GM19328 (cell line): Measurements from ENCODE around the gene PACRG.

Source experiments
- ATAC-seq: cut with Tn5 transposase; IDR thresholded peaks from one replicate; pipeline ENCODE4 v1.9.1; 2021; ENCODE audit warnings: mild to moderate bottlenecking, moderate library complexity; ENCODE audit not compliant: unreplicated experiment

Gene PACRG

DNA sequence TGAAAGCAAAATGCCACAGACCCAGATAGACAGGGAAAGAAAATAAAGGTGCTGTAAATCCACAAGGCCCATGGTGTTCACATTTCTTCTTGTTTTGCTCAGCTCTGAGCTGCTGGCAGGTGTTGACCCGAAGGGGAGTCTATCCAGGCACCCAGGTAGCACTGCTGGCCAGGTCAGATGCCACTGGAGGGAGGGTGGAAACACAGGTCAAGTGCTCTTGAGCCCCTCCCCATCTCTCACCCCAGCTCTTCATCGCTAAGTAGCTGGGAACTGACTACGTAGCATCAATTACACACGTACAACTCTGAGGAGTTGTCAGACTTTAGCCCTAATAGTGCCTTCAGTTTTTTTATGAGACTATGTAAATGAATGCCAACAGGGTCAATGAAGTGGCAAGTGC, 399.0 kb downstream of the PACRG start:
- no peak for ATAC-seq

DNA sequence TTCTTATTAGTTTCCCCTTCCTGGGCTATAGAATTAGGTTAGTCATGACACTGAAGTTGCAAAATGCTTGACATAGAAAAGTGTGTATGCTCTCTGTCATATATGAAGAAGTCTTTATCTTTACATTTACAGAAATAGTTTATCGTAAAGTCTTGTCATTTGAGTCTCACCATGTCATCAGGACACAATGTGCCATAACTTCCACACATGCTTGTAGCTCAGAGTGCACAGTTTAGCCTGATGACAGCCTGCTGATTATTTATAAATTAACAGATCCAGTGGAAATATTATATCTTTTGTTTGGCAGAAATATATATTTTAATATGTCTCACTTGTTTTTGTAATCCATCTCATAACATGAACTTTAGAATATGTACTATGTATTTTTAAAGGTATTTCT, 399.8 kb downstream of the PACRG start:
- ATAC-seq: no peak

DNA sequence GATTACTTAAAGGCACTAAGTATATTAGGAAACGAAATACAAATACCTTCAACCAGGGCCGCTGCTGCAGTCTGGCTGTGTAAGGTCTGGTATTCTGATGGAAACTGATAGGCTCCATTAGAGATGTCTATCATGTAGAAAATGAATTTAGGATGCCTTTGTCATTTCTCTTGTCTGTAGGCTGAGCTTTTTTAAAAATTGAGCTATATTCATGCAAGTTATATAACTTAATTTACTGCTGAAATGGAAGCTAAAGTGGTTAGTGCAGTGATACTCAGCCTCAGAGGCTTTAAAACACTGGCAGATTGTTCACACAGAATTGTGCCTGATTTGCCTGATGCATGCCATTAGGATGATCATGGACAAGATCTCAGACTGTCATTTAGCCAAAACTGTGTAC, 400.6 kb downstream of the PACRG start:
- no peak for ATAC-seq

DNA sequence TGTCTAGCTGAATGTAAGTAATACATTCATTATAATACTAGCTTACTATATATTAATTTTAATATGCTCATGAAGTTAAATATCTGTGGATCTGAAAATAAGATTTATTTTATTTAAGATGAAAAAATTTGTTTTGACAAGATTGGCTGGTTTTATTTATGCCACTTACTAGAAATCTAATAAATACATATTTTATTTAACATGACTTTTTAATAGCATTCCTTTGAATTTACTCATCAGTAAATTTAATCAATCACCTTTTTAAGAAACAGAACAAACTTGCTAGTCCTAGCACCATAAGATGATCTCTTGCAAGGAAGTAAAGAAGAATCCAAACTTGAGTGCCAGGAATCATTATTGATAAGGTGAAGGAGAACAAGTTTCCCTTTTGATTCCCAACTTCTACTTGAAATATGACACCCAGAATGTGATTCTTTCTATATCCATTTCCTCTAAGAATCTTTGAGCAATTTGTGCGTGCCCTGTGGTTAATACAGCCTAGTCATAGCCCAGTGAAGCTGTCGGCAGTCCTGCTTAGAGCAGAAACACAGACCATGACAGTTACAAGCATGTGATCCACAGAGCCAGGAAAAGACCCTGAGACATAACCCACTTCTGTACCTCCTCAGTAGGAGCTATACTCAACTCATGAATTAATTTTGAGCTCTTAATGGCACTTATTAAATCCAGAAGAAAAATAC, 404.4 kb downstream of the PACRG start:
- ATAC-seq: no peak

DNA sequence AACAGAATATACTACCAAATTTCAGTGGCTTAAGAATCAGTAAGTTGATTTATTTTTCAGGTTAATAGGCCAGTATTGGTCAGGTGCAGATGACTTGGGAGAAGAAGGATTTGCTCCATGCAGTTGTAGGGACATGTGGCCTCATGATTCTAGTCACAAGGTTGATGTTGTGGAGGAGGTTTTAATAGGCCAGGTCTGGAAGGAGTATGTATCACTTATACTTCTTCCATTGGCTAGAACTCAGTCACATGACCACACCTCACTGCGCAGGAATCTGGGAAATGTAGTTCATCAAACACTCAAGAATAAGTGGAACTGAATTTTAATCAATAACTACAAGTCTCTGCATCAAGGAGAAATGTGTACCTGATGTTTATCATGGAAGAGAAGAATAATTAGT, 405.2 kb downstream of the PACRG start:
- ATAC-seq: no peak

DNA sequence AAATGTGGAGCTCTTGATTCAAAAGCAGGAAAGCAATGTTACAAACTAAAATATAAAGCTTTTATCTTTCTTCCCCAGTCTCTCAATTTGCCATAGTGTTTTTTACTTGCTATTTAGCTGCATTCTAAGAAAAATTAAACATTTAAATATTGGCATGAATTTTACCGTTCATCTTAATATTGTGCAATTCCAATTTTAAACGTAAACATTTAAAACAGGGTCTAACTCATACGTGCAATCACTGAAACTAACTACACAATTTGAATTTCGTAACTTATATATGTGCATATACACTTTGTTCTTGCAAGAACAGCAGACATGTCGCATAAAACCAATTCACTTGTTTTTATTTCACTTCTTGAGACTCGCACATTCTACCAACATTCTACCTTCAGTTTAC, 405.9 kb downstream of the PACRG start:
- ATAC-seq: no peak

DNA sequence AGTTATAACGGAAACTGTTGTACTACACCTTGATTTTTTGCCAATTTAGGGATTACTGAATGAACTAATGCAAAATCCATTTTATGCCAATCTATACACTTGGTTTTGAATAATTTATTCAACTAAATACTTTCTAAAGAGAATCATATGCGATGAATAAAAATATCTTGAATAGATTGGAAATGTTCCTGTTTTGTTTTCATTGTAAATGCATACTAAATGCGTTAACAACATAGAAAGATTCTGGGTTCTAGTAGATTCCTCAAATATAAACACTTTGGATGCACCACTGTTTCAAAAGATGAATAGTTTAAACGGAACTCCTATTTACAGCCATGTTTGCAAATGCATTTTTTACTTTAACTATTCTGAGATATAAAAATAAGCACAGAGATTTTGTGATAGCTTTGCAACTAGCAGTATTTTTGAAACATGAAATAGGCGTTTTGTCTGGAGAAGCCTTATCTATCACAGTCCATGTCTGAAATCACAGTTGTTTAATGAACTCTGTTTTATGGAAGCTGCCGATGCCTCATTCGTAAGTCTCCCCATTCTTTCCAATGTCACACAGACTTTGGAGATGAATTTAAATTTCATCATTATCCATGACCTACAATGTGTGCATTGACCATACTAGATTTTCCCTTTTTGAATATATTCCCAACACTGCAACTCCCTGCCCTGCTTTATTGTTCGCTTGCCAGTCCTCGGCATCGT, 409.1 kb downstream of the PACRG start:
- no peak for ATAC-seq

DNA sequence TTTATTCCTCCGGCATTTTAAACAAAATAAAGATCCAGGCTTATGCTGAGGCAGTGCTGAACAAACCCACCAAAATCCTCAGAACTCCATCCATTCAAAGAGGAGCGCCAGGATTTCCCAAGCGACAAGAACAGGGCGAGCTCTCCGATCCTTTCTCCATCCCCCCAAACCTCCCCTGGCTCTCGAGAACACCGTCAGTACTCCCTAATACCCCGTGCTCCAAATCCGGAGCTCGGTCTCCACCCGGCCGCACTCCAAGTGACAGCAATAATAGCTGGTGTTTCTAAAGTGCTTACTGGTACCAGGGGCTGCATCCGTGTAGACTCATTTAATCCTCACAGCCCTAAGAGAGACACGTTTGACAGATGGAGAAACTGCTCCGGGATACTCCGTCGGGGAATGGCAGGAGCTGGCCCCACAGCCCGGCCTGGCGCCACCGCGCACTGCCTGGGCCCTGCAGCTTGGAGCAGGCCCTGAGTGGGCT, 409.7 kb downstream of the PACRG start:
- ATAC-seq: no peak

DNA sequence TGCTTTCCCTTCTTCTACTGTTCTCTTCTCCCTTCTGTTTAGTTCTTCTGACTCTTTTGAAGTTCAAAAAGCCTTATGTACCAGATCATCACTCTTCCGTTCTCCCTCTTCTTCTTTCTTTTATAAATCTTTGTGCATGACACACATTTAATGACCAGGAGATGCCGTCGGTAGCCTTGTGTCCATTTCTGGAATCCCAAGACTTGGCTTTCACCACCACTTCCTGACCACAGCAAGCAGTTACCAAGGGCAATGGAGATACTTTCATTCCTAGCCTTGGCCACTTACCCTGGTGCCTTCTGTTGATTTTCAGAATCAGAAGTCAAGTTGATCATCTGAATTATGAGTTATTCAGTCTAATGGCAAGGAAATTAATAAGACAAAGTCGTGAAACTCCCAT, 418.3 kb downstream of the PACRG start:
- ATAC-seq: no peak

DNA sequence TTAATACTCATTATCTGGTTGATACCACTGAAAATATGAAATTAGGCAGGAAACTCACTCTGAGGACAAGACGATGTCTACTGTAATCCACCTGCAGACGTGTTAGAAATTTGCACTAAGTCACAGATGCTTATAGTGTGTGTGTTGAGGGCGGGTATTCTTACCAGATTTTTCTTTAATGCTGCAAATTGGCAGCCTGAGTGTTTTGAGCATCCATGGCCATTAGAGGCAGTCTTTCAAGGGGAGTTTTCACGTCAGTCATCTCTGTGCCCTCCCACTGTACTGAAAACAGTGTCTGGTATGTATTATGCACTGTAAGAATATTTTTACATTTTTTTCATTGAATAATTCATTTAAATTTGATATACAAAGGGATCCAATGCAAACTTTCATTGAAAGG, 420.2 kb downstream of the PACRG start:
- no peak for ATAC-seq

DNA sequence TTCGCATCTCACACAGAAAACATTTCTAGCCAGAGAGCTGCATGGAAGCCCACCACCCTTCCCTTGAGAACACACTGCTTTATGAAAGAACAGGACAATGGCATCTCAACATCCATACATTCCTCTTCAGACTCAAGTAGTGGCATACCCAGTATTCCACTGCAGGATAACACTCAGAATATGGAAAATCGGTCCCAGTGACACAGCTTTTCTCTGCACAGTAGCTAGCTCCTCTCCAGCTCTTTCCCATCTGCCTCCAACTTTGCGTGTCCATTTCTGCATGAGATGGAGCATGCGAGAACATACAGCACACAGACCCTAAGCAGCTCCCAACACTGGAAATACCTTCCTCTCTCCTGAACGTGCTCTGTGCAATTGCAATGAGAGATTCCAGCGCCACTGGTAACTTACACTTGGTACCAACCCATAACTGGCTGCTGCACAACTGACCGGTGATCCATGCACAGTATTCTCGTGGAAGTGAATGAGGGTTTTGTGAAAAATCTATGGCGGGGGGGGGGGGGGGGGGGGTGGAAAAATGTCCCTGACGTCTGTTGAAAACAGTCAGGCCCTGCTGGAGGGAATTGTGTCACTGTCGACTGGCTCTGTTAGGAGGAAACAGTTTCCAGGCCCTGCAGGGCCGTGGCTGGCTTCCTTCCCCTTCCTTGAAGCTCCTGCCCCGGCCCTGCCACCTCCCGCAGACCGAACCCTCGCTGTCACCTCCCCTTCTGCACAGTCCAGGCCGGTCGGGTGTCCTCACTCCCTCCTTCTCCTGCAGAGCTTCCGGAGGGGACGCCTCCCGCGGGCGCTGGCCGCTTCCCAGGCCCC, 420.9 kb downstream of the PACRG start:
- ATAC-seq: no peak

DNA sequence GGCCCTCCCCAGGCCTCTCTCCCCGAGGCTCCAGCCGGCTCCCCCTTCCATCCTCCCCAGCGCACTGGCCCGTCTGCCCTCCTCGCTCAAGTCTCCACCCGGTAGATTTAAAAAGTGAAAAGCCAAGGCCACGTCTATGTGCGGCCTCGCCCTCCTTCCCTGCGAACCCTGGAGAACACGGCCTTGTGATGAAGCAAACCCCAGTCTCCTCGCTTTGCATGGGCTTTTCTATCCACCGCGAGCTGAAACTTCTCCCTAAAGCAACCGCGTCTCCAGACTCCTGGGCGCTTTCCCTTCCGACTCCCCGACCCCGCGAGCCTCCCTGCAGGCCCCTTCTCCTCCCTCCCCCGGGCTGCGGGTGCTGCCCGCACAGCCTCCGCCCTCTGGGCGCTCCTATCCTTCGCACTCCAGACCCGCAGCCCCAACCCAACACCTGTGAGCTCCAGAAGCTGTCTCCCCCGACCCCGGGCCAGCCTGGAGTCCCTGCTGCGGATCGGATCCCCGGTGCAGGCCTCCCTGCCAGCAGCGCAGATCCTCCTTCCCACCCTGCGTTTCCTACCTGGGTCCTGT, 421.6 kb downstream of the PACRG start:
- no peak for ATAC-seq

DNA sequence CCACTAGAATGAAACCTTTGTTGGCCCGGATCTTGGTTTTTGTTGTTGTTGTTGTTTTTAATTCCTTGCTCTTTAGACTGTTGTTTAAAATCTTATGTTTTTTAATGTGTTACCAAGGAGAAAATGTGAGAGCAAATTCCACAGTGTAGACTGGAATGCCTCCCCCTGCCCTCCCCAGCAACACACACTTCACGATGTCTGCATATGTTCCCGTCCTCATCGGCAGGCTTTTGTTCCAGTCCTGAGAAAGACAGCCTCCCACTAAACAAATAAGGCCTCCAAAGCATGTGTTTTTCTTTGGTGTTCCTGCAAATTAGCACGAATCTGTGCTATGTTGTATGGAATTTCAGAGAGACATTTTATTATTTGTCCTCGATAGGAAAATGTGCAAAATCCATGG, 423.4 kb downstream of the PACRG start:
- no peak for ATAC-seq

DNA sequence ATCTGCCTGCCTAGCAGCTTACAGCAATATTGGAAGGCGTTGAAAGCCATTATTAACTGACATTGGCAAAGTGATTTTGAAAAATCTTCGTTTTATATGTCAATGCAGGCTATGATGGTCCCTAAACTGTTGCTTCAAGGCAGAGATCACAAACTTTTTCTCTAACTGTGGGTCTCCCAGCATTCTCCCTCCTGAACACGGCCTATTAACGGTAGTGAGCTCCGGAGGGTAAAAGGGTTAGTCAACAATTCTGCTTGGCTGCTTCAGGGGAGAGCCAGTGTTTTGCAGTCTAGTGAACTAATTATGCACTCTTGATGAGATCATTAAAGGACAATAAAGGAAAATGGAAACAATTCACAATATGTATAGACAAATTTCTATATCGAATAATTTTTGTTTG, 424.9 kb downstream of the PACRG start:
- ATAC-seq: no peak

DNA sequence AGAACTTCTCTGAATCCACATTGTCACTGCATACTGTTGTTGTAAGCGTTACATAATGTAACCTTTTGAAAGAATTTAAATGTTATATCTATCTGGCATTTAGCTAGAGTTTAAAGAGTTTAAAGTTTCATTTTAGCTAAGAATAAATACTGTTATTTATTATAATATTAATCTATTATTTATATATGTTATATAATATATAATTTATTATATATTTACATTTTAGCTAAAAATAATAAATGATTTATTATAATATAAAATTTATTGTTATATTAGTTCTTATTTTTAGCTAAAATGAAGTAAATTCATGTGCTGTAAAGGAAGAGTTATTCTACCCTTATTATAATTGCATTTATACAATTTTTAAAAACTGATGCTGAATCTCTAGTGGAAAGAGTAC, 431.3 kb downstream of the PACRG start:
- no peak for ATAC-seq

DNA sequence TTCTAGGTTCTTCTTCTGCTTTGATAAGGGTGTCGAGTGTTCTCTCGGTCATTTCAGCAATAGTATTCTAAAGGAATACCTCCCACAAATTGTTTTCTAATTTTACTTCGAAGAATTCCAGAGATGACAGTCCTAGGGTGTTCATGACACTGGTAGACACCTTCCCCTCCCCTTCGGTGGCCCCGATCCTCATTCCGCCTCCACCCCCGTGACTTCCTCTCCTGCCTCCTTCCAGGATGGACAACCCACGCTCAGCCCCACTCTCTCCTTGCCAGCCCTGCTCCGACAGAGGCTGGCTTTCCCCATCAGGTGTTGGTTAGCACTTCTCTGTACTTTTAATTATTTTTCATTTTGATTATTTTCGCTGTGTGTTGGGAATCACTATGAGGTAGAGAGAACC, 431.9 kb downstream of the PACRG start:
- no peak for ATAC-seq

DNA sequence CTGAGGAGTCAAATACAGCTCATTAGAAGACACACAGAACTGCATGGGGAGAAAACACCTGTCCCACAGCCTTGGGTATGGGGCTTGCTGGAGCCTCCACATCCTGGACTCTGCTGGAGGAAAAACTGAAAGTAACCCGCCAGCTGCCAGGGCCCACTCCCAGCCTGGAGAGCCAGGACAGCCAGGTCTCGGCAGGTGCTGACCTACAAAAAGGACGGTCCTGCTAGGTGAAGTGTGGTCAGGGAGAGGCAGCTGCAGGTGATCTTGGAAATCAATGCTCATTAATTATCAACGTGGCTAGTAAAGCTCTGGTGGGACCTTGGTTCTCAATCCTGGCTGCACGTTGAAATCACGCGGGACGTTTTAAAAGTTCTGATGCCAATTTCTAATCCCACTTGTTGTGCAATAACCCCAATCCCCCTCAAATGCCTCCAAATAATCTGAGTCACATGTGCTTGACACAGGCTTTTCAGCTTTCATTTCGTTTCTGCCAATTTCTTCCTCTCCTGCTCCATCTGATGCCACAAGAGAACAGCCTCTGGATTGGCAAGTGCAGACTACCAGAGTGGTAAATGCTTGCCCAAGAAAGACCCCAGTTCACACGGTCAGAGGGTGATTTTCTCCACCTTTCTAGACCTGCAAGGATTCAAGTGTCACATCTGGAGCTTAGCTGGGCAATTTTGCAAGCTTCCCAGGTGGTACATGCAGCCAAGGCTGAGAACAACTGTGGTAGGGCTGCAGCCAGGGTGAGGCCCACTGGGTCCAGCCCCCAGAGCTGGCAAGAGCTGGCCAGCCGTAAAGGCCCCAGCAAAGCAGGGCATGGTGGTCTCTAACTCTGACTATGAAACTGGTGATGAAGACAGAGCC, 434.5 kb downstream of the PACRG start:
- no peak for ATAC-seq

DNA sequence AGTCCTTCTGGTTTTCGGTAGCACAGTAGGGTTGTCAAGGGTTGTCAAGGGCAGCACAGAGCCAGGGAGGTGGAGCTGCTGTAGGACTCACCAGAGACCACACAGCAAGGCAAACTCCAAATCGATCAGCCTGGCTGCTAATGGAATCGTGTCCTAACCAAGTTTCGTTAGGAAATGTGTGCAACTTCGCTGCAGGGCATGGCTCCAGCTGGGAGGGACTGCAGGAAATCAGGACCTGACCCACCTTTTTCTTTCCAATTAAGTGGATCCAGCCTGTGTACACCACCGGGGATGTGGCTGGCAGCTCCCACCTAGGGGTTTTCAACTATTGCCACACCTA, 435.1 kb downstream of the PACRG start:
- no peak for ATAC-seq

DNA sequence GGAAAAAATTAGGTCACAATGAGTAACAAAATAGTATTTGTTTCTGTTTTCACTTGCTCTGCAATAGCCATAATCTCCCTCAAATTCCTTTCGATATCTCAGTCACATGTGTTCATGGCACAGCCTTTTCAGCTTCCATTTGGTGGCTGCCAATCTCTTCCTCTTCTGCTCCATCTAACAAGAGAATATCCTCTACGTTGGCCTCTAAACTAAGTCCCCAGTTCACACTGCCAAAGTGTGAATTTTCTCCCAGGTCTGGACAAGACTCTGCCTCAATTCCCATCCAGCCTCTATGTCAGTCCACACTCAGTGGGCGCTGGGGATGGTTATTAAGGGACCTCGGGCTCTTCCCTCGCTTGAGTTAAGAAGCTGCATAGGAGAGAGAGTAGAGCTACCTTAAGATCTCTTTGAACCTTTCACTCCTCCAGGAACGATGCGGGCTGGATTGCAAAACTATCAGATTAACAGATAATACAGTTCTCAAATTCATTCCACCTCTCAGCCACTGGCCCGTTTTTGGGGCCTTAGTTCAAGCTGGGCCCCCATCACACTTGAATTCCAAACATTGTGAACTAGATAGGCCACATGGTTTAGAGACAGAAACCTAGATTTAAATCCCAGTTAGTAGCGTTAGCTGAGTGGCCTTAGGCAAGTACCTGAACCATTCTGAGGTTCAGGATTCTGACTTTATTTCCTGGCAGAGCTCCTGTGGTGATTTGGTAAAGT, 436.6 kb downstream of the PACRG start:
- ATAC-seq: no peak
